ENCODE data around the gene MYPOP. TPM values are rescaled to one million over a fixed set of nuclear protein-coding genes. Genes with fewer than 3 reads are reported as not detected.

The MYPOP gene
- total RNA-seq, 1 experiment from 2014 or later: 11.1 TPM

DNA sequence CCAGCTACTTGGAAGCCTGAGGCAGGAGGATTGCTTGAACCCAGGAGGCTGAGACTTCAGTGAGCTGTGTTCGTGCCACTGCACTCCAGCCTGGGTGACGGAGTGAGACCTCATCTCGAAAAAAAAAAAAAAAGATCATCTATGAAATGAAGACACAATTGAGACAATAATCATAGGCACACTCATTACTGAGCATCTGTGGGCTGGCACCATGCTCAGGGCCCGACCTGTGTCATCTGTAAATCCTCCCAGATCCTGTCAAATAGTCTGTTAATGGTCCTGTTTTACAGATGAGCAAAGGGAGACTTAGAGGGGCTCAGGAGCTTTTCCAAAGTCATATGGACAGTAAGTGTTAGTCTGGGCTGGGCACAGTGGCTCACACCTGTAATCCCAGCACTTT lies 16.3 kb upstream of the MYPOP start:
- TF ChIP-seq TCF7L2 (IDR thresholded peaks at IDR 0.05; ENCODE audit: low read depth, low read length): no peak
- TF ChIP-seq REST (IDR thresholded peaks at IDR 0.05; ENCODE audit: insufficient read depth in 1 of 2, low read depth in 2 of 2, low read length in 1 of 2): no peak
- no peak for TF ChIP-seq CTCF (IDR thresholded peaks at IDR 0.05)
- no peak for TF ChIP-seq SIN3A (IDR thresholded peaks at IDR 0.05; ENCODE audit: borderline replicate concordance, insufficient read depth, low read depth, low read length)
- TF ChIP-seq POLR2AphosphoS5 (IDR thresholded peaks at IDR 0.05; ENCODE audit: low read depth, low read length): no peak
- no peak for ATAC-seq
- no TSS peak for BruUV-seq (replicated peaks)
- no peaks in the 10 kb centered on the region for H3K4me1 ChIP-seq (ENCODE audit: control insufficient read depth, insufficient read depth, low read length)
- no peak overlapping the region for H3K27ac ChIP-seq (ENCODE audit: low read length)
- no peak for DNase-seq (ENCODE audit: low read depth, low spot score)
- no peaks in the 10 kb centered on the region for H3K9me3 ChIP-seq (ENCODE audit: control insufficient read depth, insufficient read depth, low read depth, low read length)
- in situ Hi-C loops (cut with HindIII; ENCODE audit: low pct_unique_long_range_greater_than_20kb, low sequenced_read_pairs) (no loop called here), intact Hi-C loops (cut with micrococcal nuclease; ENCODE audit: unreplicated experiment) (no loop called here)
- H3K27me3 ChIP-seq (ENCODE audit: control insufficient read depth, insufficient read depth, low read length): no peaks in the 10 kb centered on the region
- no peaks in the 10 kb centered on the region for H3K36me3 ChIP-seq (ENCODE audit: control insufficient read depth, insufficient read depth, low read length)
- POLR2A ChIA-PET: no interaction called here
- no peak overlapping the region for H3K4me3 ChIP-seq (ENCODE audit: low read depth in 2 of 2, low read length in 2 of 2)
- CTCF ChIA-PET: no interaction called here

DNA sequence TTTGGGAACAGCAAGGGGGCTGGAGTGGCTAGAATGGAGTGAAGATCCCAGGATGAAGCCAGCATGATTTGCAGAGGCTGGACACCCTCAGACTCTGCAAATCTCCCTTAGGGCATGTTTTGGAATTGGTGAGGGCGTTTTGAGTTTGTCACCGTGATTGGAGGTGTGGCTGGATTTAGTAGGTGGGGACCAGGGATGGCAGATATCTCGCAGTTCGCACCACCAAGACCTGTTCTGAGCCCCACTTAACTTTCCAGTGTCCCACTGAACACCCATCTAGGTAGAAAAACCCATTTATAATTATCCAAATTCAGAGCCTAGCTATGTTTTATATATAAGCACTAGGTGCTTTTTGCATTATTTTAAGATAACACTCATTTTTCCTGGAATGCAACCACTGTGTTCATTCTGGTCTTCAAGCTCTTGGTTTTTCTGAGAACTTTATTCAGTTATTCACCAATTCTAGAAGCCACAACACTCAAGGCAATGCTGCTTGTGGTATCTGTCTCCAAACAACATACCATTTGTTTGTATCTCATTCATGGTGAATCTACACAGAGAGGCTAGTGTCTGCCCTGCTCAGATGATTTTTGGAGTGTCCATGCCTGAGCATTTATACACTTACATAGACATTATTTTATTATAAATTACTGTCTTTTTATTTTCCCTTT lies 15.1 kb upstream of the MYPOP start:
- POLR2A ChIA-PET: no interaction called here

More for the DNA sequence above, 15.1 kb upstream of the MYPOP start:
- Histone ChIP-seq H3K27me3 (ENCODE audit: control insufficient read depth, insufficient read depth, low read length) (no peaks in the 10 kb centered on the region), H3K36me3 (ENCODE audit: control insufficient read depth, insufficient read depth, low read length) (no peaks in the 10 kb centered on the region), H3K4me3 (ENCODE audit: low read depth in 2 of 2, low read length in 2 of 2) (no peak overlapping the region), H3K27ac (ENCODE audit: low read length) (no peak overlapping the region), H3K9me3 (ENCODE audit: control insufficient read depth, insufficient read depth, low read depth, low read length) (no peaks in the 10 kb centered on the region), H3K4me1 (ENCODE audit: control insufficient read depth, insufficient read depth, low read length) (no peaks in the 10 kb centered on the region)
- CTCF ChIA-PET: no interaction called here
- in situ Hi-C loops (cut with HindIII; ENCODE audit: low pct_unique_long_range_greater_than_20kb, low sequenced_read_pairs) (no loop called here), intact Hi-C loops (cut with micrococcal nuclease; ENCODE audit: unreplicated experiment) (no loop called here)
- no peak for TF ChIP-seq POLR2AphosphoS5 (IDR thresholded peaks at IDR 0.05; ENCODE audit: low read depth, low read length)
- no peak for TF ChIP-seq REST (IDR thresholded peaks at IDR 0.05; ENCODE audit: insufficient read depth in 1 of 2, low read depth in 2 of 2, low read length in 1 of 2)
- TF ChIP-seq CTCF (IDR thresholded peaks at IDR 0.05): no peak
- ATAC-seq (no peak), DNase-seq (ENCODE audit: low read depth, low spot score) (no peak)
- BruUV-seq (replicated peaks): no TSS peak

Measured in Panc1 (cell line).